ENCODE results near the gene GJD2.

DNA sequence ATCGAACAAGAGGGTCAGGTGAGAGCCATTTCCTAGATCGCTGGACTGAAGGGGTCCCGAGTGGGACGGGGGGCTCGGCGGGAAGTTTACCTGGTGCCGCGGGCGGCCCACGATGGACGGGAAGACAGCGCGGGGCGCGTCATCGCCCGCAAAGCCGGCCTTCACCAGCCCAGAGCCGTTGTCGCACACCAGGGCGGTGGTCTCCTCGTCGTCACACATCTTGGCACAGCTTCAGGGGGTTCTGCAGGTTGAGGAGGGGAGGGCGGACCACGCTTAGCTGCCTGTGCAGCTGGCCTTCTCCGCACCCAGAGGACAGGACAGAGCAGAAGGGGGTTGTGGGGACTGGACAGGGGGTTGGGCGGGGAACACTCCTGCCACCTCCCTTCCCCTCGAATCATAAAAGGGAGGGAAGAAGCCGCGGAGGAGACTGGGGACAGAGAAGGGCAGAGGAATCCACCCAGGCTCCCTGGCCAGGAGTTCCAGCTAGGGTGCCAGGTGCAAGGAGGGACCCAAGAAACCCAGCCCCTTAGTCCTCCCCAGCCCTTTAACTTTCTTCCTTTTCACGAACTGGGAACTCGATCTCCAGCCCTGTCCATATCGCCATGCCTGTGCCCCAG lies 39.9 kb upstream of the GJD2 start:
- TF ChIP-seq, protein P1, sequence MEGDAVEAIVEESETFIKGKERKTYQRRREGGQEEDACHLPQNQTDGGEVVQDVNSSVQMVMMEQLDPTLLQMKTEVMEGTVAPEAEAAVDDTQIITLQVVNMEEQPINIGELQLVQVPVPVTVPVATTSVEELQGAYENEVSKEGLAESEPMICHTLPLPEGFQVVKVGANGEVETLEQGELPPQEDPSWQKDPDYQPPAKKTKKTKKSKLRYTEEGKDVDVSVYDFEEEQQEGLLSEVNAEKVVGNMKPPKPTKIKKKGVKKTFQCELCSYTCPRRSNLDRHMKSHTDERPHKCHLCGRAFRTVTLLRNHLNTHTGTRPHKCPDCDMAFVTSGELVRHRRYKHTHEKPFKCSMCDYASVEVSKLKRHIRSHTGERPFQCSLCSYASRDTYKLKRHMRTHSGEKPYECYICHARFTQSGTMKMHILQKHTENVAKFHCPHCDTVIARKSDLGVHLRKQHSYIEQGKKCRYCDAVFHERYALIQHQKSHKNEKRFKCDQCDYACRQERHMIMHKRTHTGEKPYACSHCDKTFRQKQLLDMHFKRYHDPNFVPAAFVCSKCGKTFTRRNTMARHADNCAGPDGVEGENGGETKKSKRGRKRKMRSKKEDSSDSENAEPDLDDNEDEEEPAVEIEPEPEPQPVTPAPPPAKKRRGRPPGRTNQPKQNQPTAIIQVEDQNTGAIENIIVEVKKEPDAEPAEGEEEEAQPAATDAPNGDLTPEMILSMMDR (conservative IDR thresholded peaks at IDR 0.05 in 1 of 2, IDR thresholded peaks at IDR 0.05 in 1 of 2; ENCODE audit: low read depth in 1 of 2, low read length in 2 of 2): no peak
- peak; percentile 76 for TF ChIP-seq EZH2 (IDR thresholded peaks at IDR 0.05; ENCODE audit: low read length, missing control alignments)
